Neural progenitor cell (in vitro differentiated cells): Measurements from ENCODE around the gene RYR3. TPM values are rescaled to one million over a fixed set of nuclear protein-coding genes. Genes with fewer than 3 reads are reported as not detected.

Experiments used
- DNase-seq: peaks from one replicate; pipeline ENCODE4 v3.0.0-alpha.2; 2016; ENCODE audit warnings: low spot score
- H2AFZ ChIP-seq: fragments of 200-600 bp; sonication (generic); replicated peaks from 2 replicates; pipeline ENCODE4 v1.6.1; 2016; ENCODE audit warnings: antibody characterized with exemption
- H3F3A ChIP-seq: fragments of 200-600 bp; sonication (generic); 2 replicates; pipeline ENCODE4 v1.6.1; 2016; ENCODE audit warnings: antibody characterized with exemption, low read depth
- H3K27ac ChIP-seq: fragments of 200-600 bp; sonication (generic); 2 replicates; pipeline ENCODE4 v1.5.1; 2016; ENCODE audit warnings: mild to moderate bottlenecking
- H3K27me3 ChIP-seq: fragments of 200-600 bp; sonication (generic); 2 replicates; pipeline ENCODE4 v1.6.1; 2016; ENCODE audit warnings: mild to moderate bottlenecking, moderate library complexity
- H3K36me3 ChIP-seq: fragments of 200-600 bp; sonication (generic); 2 replicates; pipeline ENCODE4 v1.5.1; 2016
- H3K4me1 ChIP-seq: fragments of 200-600 bp; sonication (generic); 2 replicates; pipeline ENCODE4 v1.6.1; 2016; ENCODE audit warnings: mixed run types
- H3K4me2 ChIP-seq: fragments of 200-600 bp; sonication (generic); 2 replicates; pipeline ENCODE4 v1.6.1; 2016
- H3K4me3 ChIP-seq: fragments of 200-600 bp; sonication (generic); 2 replicates; pipeline ENCODE4 v1.5.1; 2016
- H3K79me2 ChIP-seq: fragments of 200-600 bp; sonication (generic); 2 replicates; pipeline ENCODE4 v1.6.1; 2016; ENCODE audit warnings: low read depth
- H3K9ac ChIP-seq: fragments of 200-600 bp; sonication (generic); 2 replicates; pipeline ENCODE4 v1.6.1; 2016
- H3K9me3 ChIP-seq: fragments of 200-600 bp; sonication (generic); 2 replicates; pipeline ENCODE4 v1.5.1; 2016; ENCODE audit warnings: low read depth
- H4K20me1 ChIP-seq: fragments of 200-600 bp; sonication (generic); 2 replicates; pipeline ENCODE4 v1.6.1; 2016; ENCODE audit warnings: low read depth
- H3K27ac Mint-ChIP-seq: 3 replicates; pipeline ENCODE4 v1.8.0; 2021; ENCODE audit warnings: mixed read lengths
- H3K27me3 Mint-ChIP-seq: 2 replicates; pipeline ENCODE4 v1.8.0; 2022; ENCODE audit warnings: low read depth, mild to moderate bottlenecking, inconsistent platforms, moderate library complexity, mixed read lengths; ENCODE audit not compliant: insufficient read depth
- H3K36me3 Mint-ChIP-seq: 3 replicates; pipeline ENCODE4 v1.8.0; 2021; ENCODE audit warnings: mixed read lengths
- H3K4me1 Mint-ChIP-seq: 3 replicates; pipeline ENCODE4 v1.8.0; 2021; ENCODE audit warnings: mixed read lengths
- H3K4me3 Mint-ChIP-seq: 3 replicates; pipeline ENCODE4 v1.8.0; 2021; ENCODE audit warnings: mild to moderate bottlenecking, moderate library complexity, mixed read lengths
- H3K9me3 Mint-ChIP-seq: 3 replicates; pipeline ENCODE4 v1.8.0; 2020; ENCODE audit warnings: mixed read lengths
- CTCF ChIP-seq: fragments of 200-600 bp; sonication (generic); IDR thresholded peaks from 2 replicates; pipeline ENCODE4 v1.5.1; 2017; ENCODE audit warnings: antibody characterized with exemption, mild to moderate bottlenecking
- EZH2 ChIP-seq: fragments of 200-600 bp; sonication (generic); IDR thresholded peaks from 2 replicates; pipeline ENCODE4 v1.6.1; 2017; ENCODE audit warnings: antibody characterized with exemption, mild to moderate bottlenecking, moderate library complexity
- EZH2phosphoT487 ChIP-seq: fragments of 200-600 bp; sonication (generic); IDR thresholded peaks from 2 replicates; pipeline ENCODE4 v1.6.1; 2017; ENCODE audit warnings: antibody characterized with exemption
- total RNA-seq: library from RNA; depleted of rRNA; stranded (reverse); fragments of >200 nt; gene quantifications from 2 replicates; pipeline ENCODE4 v1.2.3, GENCODE V29; 2015; ENCODE audit warnings: low replicate concordance

Gene RYR3
- total RNA-seq, 1 donor from 2014 or later: 2.1 TPM

- Histone ChIP-seq H4K20me1 (no peaks in the 10 kb centered on the region), H2AFZ (no peak overlapping the region), H3K4me1 (no peaks in the 10 kb centered on the region), H3K9me3 (no peaks in the 10 kb centered on the region), H3K27ac (no peak overlapping the region), H3K9ac (no peak overlapping the region), H3K4me2 (no peak overlapping the region), H3F3A (no peaks in the 10 kb centered on the region), H3K36me3 (no peaks in the 10 kb centered on the region), H3K4me3 (no peak overlapping the region), H3K27me3 (no peaks in the 10 kb centered on the region), H3K79me2 (no peaks in the 10 kb centered on the region)
- TF ChIP-seq EZH2 (no peak), EZH2phosphoT487 (no peak), CTCF (no peak)
- Mint-ChIP-seq H3K36me3 (no peaks in the 10 kb centered on the region), H3K4me1 (no peaks in the 10 kb centered on the region), H3K27me3 (peaks cover 3% of the 10 kb centered on the region), H3K27ac (no peak overlapping the region), H3K9me3 (no peaks in the 10 kb centered on the region), H3K4me3 (no peak overlapping the region)
- no peak for DNase-seq
Observed at GRCh38 chr15:33384307-33384706, 73.5 kb downstream of the RYR3 start.

- no peak overlapping the region for H3K27ac ChIP-seq
- no peak overlapping the region for H3K4me2 ChIP-seq
- H3K9ac ChIP-seq: no peak overlapping the region
- no peak overlapping the region for H2AFZ ChIP-seq
- peak; percentile 29 for DNase-seq
- no peaks in the 10 kb centered on the region for H3K9me3 ChIP-seq
- no peaks in the 10 kb centered on the region for H3K4me1 ChIP-seq
- no peak overlapping the region for H3K4me3 Mint-ChIP-seq
- H3K27ac Mint-ChIP-seq: no peak overlapping the region
- H3K9me3 Mint-ChIP-seq: no peaks in the 10 kb centered on the region
- H3K4me1 Mint-ChIP-seq: no peaks in the 10 kb centered on the region
- H3K36me3 Mint-ChIP-seq: no peaks in the 10 kb centered on the region
- no peaks in the 10 kb centered on the region for H4K20me1 ChIP-seq
- no peaks in the 10 kb centered on the region for H3F3A ChIP-seq
- no peaks in the 10 kb centered on the region for H3K27me3 Mint-ChIP-seq
- H3K36me3 ChIP-seq: no peaks in the 10 kb centered on the region
- no peaks in the 10 kb centered on the region for H3K27me3 ChIP-seq
- peak; percentile 46 for TF ChIP-seq CTCF
- no peak for TF ChIP-seq EZH2
- no peak for TF ChIP-seq EZH2phosphoT487
- no peaks in the 10 kb centered on the region for H3K79me2 ChIP-seq
- H3K4me3 ChIP-seq: no peak overlapping the region
Observed at GRCh38 chr15:33392453-33392852, 81.7 kb downstream of the RYR3 start.

GRCh38 chr15:33393546-33393945, 82.8 kb downstream of the RYR3 start:
- no peaks in the 10 kb centered on the region for H3K27me3 Mint-ChIP-seq
- Histone ChIP-seq H3K79me2 (no peaks in the 10 kb centered on the region), H3K4me1 (no peaks in the 10 kb centered on the region), H3F3A (no peaks in the 10 kb centered on the region), H3K4me2 (no peak overlapping the region), H3K9ac (no peak overlapping the region), H3K9me3 (no peaks in the 10 kb centered on the region), H4K20me1 (no peaks in the 10 kb centered on the region), H3K27ac (no peak overlapping the region), H3K4me3 (no peak overlapping the region), H3K36me3 (no peaks in the 10 kb centered on the region), H3K27me3 (no peaks in the 10 kb centered on the region), H2AFZ (no peak overlapping the region)
- H3K9me3 Mint-ChIP-seq: no peaks in the 10 kb centered on the region
- no peaks in the 10 kb centered on the region for H3K36me3 Mint-ChIP-seq
- H3K27ac Mint-ChIP-seq: no peak overlapping the region
- no peak for TF ChIP-seq EZH2
- TF ChIP-seq EZH2phosphoT487: no peak
- no peak for DNase-seq
- no peak overlapping the region for H3K4me3 Mint-ChIP-seq
- no peaks in the 10 kb centered on the region for H3K4me1 Mint-ChIP-seq

GRCh38 chr15:33395321-33395720, 84.6 kb downstream of the RYR3 start:
- no peaks in the 10 kb centered on the region for H3K4me1 ChIP-seq
- no peak for DNase-seq
- TF ChIP-seq EZH2 (no peak), CTCF (no peak), EZH2phosphoT487 (no peak)
- no peak overlapping the region for H2AFZ ChIP-seq
- no peak overlapping the region for H3K4me3 ChIP-seq
- no peaks in the 10 kb centered on the region for H3K36me3 Mint-ChIP-seq
- no peaks in the 10 kb centered on the region for H3K79me2 ChIP-seq
- no peaks in the 10 kb centered on the region for H3K9me3 Mint-ChIP-seq
- no peak overlapping the region for H3K27ac ChIP-seq
- H3K27ac Mint-ChIP-seq: no peak overlapping the region
- no peaks in the 10 kb centered on the region for H3K36me3 ChIP-seq
- H3K27me3 Mint-ChIP-seq: no peaks in the 10 kb centered on the region
- H3F3A ChIP-seq: no peaks in the 10 kb centered on the region
- no peak overlapping the region for H3K4me3 Mint-ChIP-seq
- H3K4me1 Mint-ChIP-seq: no peaks in the 10 kb centered on the region
- no peaks in the 10 kb centered on the region for H3K27me3 ChIP-seq
- no peaks in the 10 kb centered on the region for H3K9me3 ChIP-seq
- no peak overlapping the region for H3K4me2 ChIP-seq
- H4K20me1 ChIP-seq: no peaks in the 10 kb centered on the region
- no peak overlapping the region for H3K9ac ChIP-seq
